Naive thymus-derived CD8-positive, alpha-beta T cell (primary cell): Measurements from ENCODE around the gene CDR2L. TPM values are rescaled to one million over a fixed set of nuclear protein-coding genes. Genes with fewer than 3 reads are reported as not detected.

ENCODE experiments used
- ATAC-seq, 2 donors: fragments of 150-1000 bp; cut with Tn5 transposase in 1 of 2; sonication (Bioruptor Pico), chemical (Tn5 transposase) in 1 of 2; 1 replicate in 1 of 2; 2 replicates in 1 of 2; pipeline ENCODE4 v1.10.0; 2021; ENCODE audit warnings: mild to moderate bottlenecking in 2 of 2, moderate library complexity in 2 of 2
- POLR2A ChIA-PET: fragments of 350-600 bp; sonication (Branson Sonifier 250); formaldehyde crosslinking; loops from one replicate; lab custom pipeline; 2021; ENCODE audit warnings: antibody characterized with exemption; lab: Charles Lee
- DNase-seq, 10 donors: peaks; one replicate each; pipeline versions ENCODE4 v3.0.0 to v3.0.0-alpha.2; 2020 to 2022
- H3K27ac Mint-ChIP-seq, 10 donors: one replicate each; pipeline ENCODE4 v1.8.0; 2020 to 2022; ENCODE audit warnings: mild to moderate bottlenecking in 10 of 10, mixed read lengths in 10 of 10, moderate library complexity in 4 of 10, inconsistent platforms in 1 of 10
- H3K27me3 Mint-ChIP-seq, 5 donors: one replicate each; pipeline ENCODE4 v1.8.0; 2021 to 2022; ENCODE audit warnings: mixed read lengths in 5 of 5
- H3K36me3 Mint-ChIP-seq, 3 donors: one replicate each; pipeline ENCODE4 v1.8.0; 2020 to 2022; ENCODE audit warnings: mixed read lengths in 3 of 3, mild to moderate bottlenecking in 2 of 3, inconsistent platforms in 1 of 3
- H3K4me1 Mint-ChIP-seq, 4 donors: one replicate each; pipeline ENCODE4 v1.8.0; 2021 to 2022; ENCODE audit warnings: mixed read lengths in 4 of 4
- H3K4me3 Mint-ChIP-seq, 10 donors: one replicate each; pipeline ENCODE4 v1.8.0; 2020 to 2022; ENCODE audit warnings: mild to moderate bottlenecking in 10 of 10, mixed read lengths in 10 of 10, moderate library complexity in 6 of 10, inconsistent platforms in 1 of 10
- H3K9me3 Mint-ChIP-seq, 9 donors: one replicate each; pipeline ENCODE4 v1.8.0; 2020 to 2022; ENCODE audit warnings: mixed read lengths in 9 of 9, mild to moderate bottlenecking in 3 of 9, inconsistent platforms in 1 of 9, moderate library complexity in 1 of 9
- polyA plus RNA-seq, 3 donors: library from polyadenylated mRNA; unstranded; fragments of 300-500 nt; fragmentation: Illumina TruSeq; gene quantifications; one replicate each; pipeline ENCODE4 v1.2.3, GENCODE V29; 2021
- total RNA-seq, 8 experiments: library from RNA in 2 of 8; stranded (reverse) in 2 of 8; gene quantifications; one replicate each; pipeline ENCODE4 v1.2.3 and lab custom pipeline; 2021 to 2026

Gene CDR2L
- under 1 TPM; 0.10 to 0.11 TPM for total RNA-seq
- not detected for polyA plus RNA-seq
- total RNA-seq (lab: John Stamatoyannopoulos, UW), result 0 to 0.37 (median 0.27) reads per million in 6 experiments

- H3K27ac Mint-ChIP-seq, result peak within 1 kb of the TSS in 7 of 10 donors; percentile 5 to 89 (median 49)
- H3K27me3 Mint-ChIP-seq, result peaks cover 0 to 5% (median 0%) of the 10 kb centered on the region in 5 donors
- POLR2A ChIA-PET, result interaction anchor here (0.7 to 5.9 kb wide), 8 partner anchors 14 to 49 kb away, joined by 3 to 35 read pairs (median 6); partner anchors contain the start of gene MRPL58
Observed at GRCh38 chr17:74987418-74987908, at the start of gene CDR2L. CDR2L (plus strand) TSS chr17:74987632; CDS start chr17:74988044, 412 bp downstream.

GRCh38 chr17:74938194-74938950, 49.1 kb upstream of the CDR2L start:
- DNase-seq (no peak), ATAC-seq (no peak)
- H3K4me1 Mint-ChIP-seq, result peaks cover 0 to 6% (median 2%) of the 10 kb centered on the region in 4 donors
- no peaks in the 10 kb centered on the region for H3K36me3 Mint-ChIP-seq
- H3K27me3 Mint-ChIP-seq, result peaks cover 30 to 76% (median 44%) of the 10 kb centered on the region in 5 donors
- peak overlapping the region in 2 of 10 donors; percentile 3 to 65 for H3K27ac Mint-ChIP-seq
- H3K9me3 Mint-ChIP-seq, result peaks cover 0 to 3% (median 0%) of the 10 kb centered on the region in 9 donors
- POLR2A ChIA-PET, result no interaction called here
- H3K4me3 Mint-ChIP-seq, result no peak overlapping the region

More at GRCh38 chr17:74987418-74987908, at the start of gene CDR2L:
- peak within 1 kb of the TSS; percentile 79 to 92 (median 87) for H3K4me3 Mint-ChIP-seq
- H3K36me3 Mint-ChIP-seq, result no peaks in the 10 kb centered on the region
- H3K9me3 Mint-ChIP-seq, result no peaks in the 10 kb centered on the region
- peaks cover 5 to 19% (median 9%) of the 10 kb centered on the region in 4 donors for H3K4me1 Mint-ChIP-seq
- ATAC-seq (peak; percentile 95), DNase-seq (peak; percentile 83 to 94 (median 91))

- ATAC-seq (no peak), DNase-seq (no peak)
- Mint-ChIP-seq H3K4me3 (no peak overlapping the region), H3K36me3 (no peaks in the 10 kb centered on the region), H3K27ac (peak overlapping the region in 1 of 10 donors; percentile 15), H3K9me3 (peaks cover 0 to 3% (median 0%) of the 10 kb centered on the region in 9 donors), H3K4me1 (peaks cover 0 to 6% (median 2%) of the 10 kb centered on the region in 4 donors), H3K27me3 (peaks cover 25 to 72% (median 43%) of the 10 kb centered on the region in 5 donors)
- POLR2A ChIA-PET, result no interaction called here
Observed at GRCh38 chr17:74939534-74939933, 47.9 kb upstream of the CDR2L start.

- Mint-ChIP-seq H3K27ac (no peak overlapping the region), H3K4me3 (no peak overlapping the region), H3K27me3 (peaks cover 22 to 64% (median 36%) of the 10 kb centered on the region in 5 donors), H3K9me3 (no peaks in the 10 kb centered on the region), H3K36me3 (no peaks in the 10 kb centered on the region), H3K4me1 (peaks cover 0 to 6% (median 2%) of the 10 kb centered on the region in 4 donors)
- DNase-seq, result no peak
- ATAC-seq, result no peak
- POLR2A ChIA-PET, result interaction anchor here (0.9 kb wide), 1 partner anchor 11 kb away, joined by 3 read pairs; no protein-coding TSS in a partner anchor
Observed at GRCh38 chr17:74941128-74941725, 46.2 kb upstream of the CDR2L start.

- Mint-ChIP-seq H3K27ac (no peak overlapping the region), H3K4me3 (no peak overlapping the region), H3K27me3 (peaks cover 3 to 41% (median 18%) of the 10 kb centered on the region in 5 donors), H3K9me3 (no peaks in the 10 kb centered on the region), H3K4me1 (peaks cover 0 to 2% (median 0%) of the 10 kb centered on the region in 4 donors), H3K36me3 (no peaks in the 10 kb centered on the region)
- no peak for ATAC-seq
- POLR2A ChIA-PET, result no interaction called here
- no peak for DNase-seq
Observed at GRCh38 chr17:74943808-74944522, 43.5 kb upstream of the CDR2L start.

DNA sequence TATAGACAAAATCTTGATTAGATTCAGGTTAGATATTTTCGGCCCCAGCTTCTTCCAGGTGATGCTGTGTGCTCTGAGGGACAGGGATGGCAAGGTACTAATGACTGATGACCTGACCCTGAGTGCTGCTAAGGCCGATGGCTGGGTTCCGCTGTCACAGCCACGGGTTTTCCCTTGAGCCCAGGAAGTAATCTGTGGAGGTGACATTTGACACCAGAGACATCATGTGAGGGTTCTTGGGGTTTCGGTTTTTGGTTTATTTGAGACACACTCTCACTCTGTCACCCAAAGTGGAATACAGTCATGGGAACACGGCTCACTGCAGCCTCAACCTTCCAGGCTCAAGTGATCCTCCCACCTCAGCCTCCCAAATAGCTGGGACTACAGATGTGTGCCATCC, 41.9 kb upstream of the CDR2L start:
- POLR2A ChIA-PET, result no interaction called here
- no peak for ATAC-seq
- no peak for DNase-seq
- H3K36me3 Mint-ChIP-seq, result no peaks in the 10 kb centered on the region
- no peaks in the 10 kb centered on the region for H3K4me1 Mint-ChIP-seq
- no peaks in the 10 kb centered on the region for H3K9me3 Mint-ChIP-seq
- no peak overlapping the region for H3K27ac Mint-ChIP-seq
- no peak overlapping the region for H3K4me3 Mint-ChIP-seq
- H3K27me3 Mint-ChIP-seq, result peaks cover 2 to 32% (median 13%) of the 10 kb centered on the region in 5 donors

DNA sequence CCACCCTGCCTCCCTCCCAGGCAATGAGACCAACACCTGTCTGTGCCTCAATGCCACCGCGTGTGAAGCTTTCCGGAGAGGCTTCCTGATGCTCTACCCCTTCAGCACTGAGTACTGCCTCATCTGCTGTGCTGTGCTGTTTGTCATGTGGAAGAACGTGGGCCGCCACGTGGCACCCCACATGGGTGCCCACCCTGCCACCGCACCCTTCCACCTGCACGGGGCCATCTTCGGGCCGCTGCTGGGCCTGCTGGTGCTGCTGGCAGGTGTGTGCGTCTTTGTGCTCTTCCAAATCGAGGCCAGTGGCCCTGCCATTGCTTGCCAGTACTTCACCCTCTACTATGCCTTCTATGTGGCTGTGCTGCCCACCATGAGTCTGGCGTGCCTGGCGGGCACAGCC, 40.8 kb upstream of the CDR2L start:
- H3K27ac Mint-ChIP-seq, result no peak overlapping the region
- no peaks in the 10 kb centered on the region for H3K4me1 Mint-ChIP-seq
- H3K9me3 Mint-ChIP-seq, result no peaks in the 10 kb centered on the region
- H3K4me3 Mint-ChIP-seq, result no peak overlapping the region
- POLR2A ChIA-PET, result no interaction called here
- no peaks in the 10 kb centered on the region for H3K36me3 Mint-ChIP-seq
- DNase-seq (no peak), ATAC-seq (no peak)
- peaks cover 2 to 25% (median 8%) of the 10 kb centered on the region in 5 donors for H3K27me3 Mint-ChIP-seq

DNA sequence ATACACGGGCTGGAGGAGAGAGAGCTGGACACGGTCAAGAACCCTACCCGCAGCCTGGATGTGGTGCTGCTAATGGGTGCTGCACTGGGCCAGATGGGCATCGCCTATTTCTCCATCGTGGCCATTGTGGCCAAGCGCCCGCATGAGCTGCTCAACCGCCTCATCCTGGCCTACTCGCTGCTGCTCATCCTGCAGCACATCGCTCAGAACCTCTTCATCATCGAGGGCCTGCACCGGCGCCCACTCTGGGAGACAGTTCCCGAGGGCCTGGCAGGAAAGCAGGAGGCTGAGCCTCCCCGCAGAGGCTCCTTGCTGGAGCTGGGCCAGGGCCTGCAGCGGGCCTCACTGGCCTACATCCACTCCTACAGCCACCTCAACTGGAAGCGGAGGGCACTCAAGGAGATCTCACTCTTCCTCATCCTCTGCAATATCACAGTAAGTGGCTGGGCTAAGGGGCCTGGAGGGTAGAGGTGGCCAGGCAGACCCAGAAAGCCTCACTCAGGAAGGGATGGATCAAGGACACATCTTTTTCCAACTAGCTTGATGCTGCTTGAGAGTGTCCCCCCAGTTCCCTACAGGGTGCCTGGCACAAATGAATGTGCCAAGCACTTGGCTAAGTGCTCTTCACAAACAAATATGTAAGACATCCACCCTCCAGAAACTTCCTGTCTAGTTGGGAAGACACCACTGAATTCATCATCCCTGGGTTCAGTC, 40.2 kb upstream of the CDR2L start:
- peaks cover 0 to 20% (median 2%) of the 10 kb centered on the region in 5 donors for H3K27me3 Mint-ChIP-seq
- POLR2A ChIA-PET, result no interaction called here
- no peak overlapping the region for H3K4me3 Mint-ChIP-seq
- DNase-seq (no peak), ATAC-seq (no peak)
- no peak overlapping the region for H3K27ac Mint-ChIP-seq
- no peaks in the 10 kb centered on the region for H3K4me1 Mint-ChIP-seq
- H3K9me3 Mint-ChIP-seq, result no peaks in the 10 kb centered on the region
- no peaks in the 10 kb centered on the region for H3K36me3 Mint-ChIP-seq

DNA sequence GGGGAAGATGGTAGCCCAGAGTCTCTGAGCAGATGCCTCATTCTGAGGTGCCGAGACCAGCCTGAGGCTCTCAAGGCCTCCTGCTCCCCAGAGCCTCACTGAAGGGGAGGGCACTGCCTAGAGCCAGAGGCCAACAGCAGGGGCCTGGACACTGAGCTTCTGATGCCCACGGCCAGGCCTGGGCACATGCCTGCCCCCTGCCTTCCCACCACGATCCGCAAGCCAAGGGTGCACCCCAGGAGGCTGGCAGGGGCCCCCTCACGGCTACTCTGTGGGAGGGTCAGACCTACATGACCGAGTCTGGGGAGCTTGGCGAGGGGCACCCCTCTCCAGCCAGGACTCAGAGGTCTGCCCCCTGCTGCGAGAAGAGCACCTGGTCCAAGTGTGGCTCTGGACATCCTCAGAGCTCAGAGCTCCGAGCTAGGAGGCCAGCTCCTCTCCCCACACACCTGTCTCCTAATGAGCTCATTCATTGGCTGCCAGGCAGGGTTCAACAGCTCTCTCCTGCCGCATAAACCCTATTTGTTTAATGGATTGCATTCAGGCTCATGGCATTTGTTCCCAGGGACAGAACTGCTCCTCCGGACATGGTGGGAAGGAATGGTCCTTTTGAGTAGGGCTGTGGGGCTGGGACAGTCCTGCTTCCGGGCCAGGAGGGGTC, 37.8 kb upstream of the CDR2L start:
- Mint-ChIP-seq H3K27me3 (peaks cover 0 to 8% (median 0%) of the 10 kb centered on the region in 5 donors), H3K36me3 (peaks cover 0 to 2% (median 0%) of the 10 kb centered on the region in 3 donors), H3K27ac (no peak overlapping the region), H3K9me3 (no peaks in the 10 kb centered on the region), H3K4me3 (no peak overlapping the region), H3K4me1 (no peaks in the 10 kb centered on the region)
- ATAC-seq (no peak), DNase-seq (no peak)
- POLR2A ChIA-PET, result no interaction called here

DNA sequence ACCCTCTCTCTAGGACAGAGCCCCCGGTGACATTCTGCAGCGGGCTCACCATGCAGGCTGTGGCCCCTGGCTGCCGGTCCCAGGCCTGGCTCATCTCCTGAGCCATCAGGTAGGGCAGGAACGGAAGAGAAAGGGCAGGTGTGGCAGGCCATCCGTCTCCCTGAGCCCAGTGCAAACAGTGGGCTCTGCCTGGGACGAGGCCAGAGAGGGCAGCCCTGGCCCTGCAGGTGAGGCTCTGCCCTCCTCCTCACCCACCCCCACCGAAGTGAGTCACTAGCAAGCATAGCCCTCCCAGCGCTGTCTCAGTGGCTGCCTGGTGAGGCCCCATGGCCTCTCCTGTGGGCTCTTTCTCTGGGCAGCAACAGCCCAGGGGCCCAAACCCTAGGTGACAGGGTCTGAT, 37.2 kb upstream of the CDR2L start:
- no peaks in the 10 kb centered on the region for H3K9me3 Mint-ChIP-seq
- no peak overlapping the region for H3K27ac Mint-ChIP-seq
- ATAC-seq, result no peak
- no peak for DNase-seq
- peaks cover 0 to 6% (median 1%) of the 10 kb centered on the region in 3 donors for H3K36me3 Mint-ChIP-seq
- peaks cover 0 to 7% (median 0%) of the 10 kb centered on the region in 5 donors for H3K27me3 Mint-ChIP-seq
- no peak overlapping the region for H3K4me3 Mint-ChIP-seq
- POLR2A ChIA-PET, result no interaction called here
- no peaks in the 10 kb centered on the region for H3K4me1 Mint-ChIP-seq

- ATAC-seq, result no peak
- H3K36me3 Mint-ChIP-seq, result peaks cover 0 to 6% (median 1%) of the 10 kb centered on the region in 3 donors
Observed at GRCh38 chr17:74951065-74951464, 36.4 kb upstream of the CDR2L start.

More at GRCh38 chr17:74951065-74951464, 36.4 kb upstream of the CDR2L start:
- Mint-ChIP-seq H3K9me3 (no peaks in the 10 kb centered on the region), H3K4me3 (no peak overlapping the region), H3K27ac (no peak overlapping the region), H3K4me1 (no peaks in the 10 kb centered on the region), H3K27me3 (peaks cover 0 to 5% (median 0%) of the 10 kb centered on the region in 5 donors)
- POLR2A ChIA-PET, result interaction anchor here (0.6 kb wide), 1 partner anchor 10 kb away, joined by 3 read pairs; no protein-coding TSS in a partner anchor
- DNase-seq, result no peak
